Astrocyte (in vitro differentiated cells and primary cell): Measurements from ENCODE around the gene CCDC175. TPM values are rescaled to one million over a fixed set of nuclear protein-coding genes. Genes with fewer than 3 reads are reported as not detected.

Experiments
- DNase-seq: peaks from one replicate; pipeline ENCODE4 v3.0.0-alpha.2; 2010; ENCODE audit warnings: low read depth
- FAIRE-seq: peaks from 2 replicates; lab custom pipeline; 2011; peaks lifted over from hg19 to GRCh38; lab: Jason Lieb, UNC
- H2AFZ ChIP-seq: 2 replicates; pipeline ENCODE4 v1.6.0; 2012; ENCODE audit warnings: low read depth, low read length, inconsistent platforms
- H3K27ac ChIP-seq: 2 replicates; pipeline ENCODE4 v1.5.1; 2011; ENCODE audit warnings: low read depth, low read length, inconsistent platforms
- H3K27me3 ChIP-seq: 2 replicates; pipeline ENCODE4 v1.6.0; 2011; ENCODE audit warnings: low read length, inconsistent platforms; ENCODE audit not compliant: insufficient read depth
- H3K36me3 ChIP-seq: 2 replicates; pipeline ENCODE4 v1.5.1; 2011; ENCODE audit warnings: low read length, inconsistent platforms; ENCODE audit not compliant: insufficient read depth
- H3K4me1 ChIP-seq: 2 replicates; pipeline ENCODE4 v1.5.1; 2011; ENCODE audit warnings: low read length, inconsistent platforms; ENCODE audit not compliant: insufficient read depth
- H3K4me2 ChIP-seq: 2 replicates; pipeline ENCODE4 v1.6.0; 2012; ENCODE audit warnings: low read length, inconsistent platforms
- H3K4me3 ChIP-seq: 2 replicates; pipeline ENCODE4 v1.5.1; 2011; ENCODE audit warnings: low read depth, mild to moderate bottlenecking, low read length, inconsistent platforms; ENCODE audit not compliant: insufficient read depth
- H3K79me2 ChIP-seq: 2 replicates; pipeline ENCODE4 v1.6.0; 2012; ENCODE audit warnings: mild to moderate bottlenecking, low read length, inconsistent platforms; ENCODE audit not compliant: insufficient read depth
- H3K9ac ChIP-seq: 2 replicates; pipeline ENCODE4 v1.6.0; 2012; ENCODE audit warnings: mild to moderate bottlenecking, low read length, inconsistent platforms
- H3K9me3 ChIP-seq: 2 replicates; pipeline ENCODE4 v1.5.1; 2012; ENCODE audit warnings: low read depth, mild to moderate bottlenecking, low read length, inconsistent platforms; ENCODE audit not compliant: insufficient read depth
- H4K20me1 ChIP-seq: 2 replicates; pipeline ENCODE4 v1.6.0; 2012; ENCODE audit warnings: low read length, inconsistent platforms; ENCODE audit not compliant: insufficient read depth
- H3K27ac Mint-ChIP-seq: one replicate; pipeline ENCODE4 v1.8.0; 2021; ENCODE audit warnings: mild to moderate bottlenecking, mixed read lengths; ENCODE audit not compliant: unreplicated experiment
- H3K27me3 Mint-ChIP-seq: one replicate; pipeline ENCODE4 v1.8.0; 2021; ENCODE audit warnings: low read depth, mixed read lengths; ENCODE audit not compliant: unreplicated experiment
- H3K36me3 Mint-ChIP-seq: one replicate; pipeline ENCODE4 v1.8.0; 2021; ENCODE audit warnings: low read depth, mixed read lengths; ENCODE audit not compliant: unreplicated experiment
- H3K4me1 Mint-ChIP-seq: one replicate; pipeline ENCODE4 v1.8.0; 2021; ENCODE audit warnings: low read depth, mixed read lengths; ENCODE audit not compliant: unreplicated experiment
- H3K4me3 Mint-ChIP-seq: one replicate; pipeline ENCODE4 v1.8.0; 2021; ENCODE audit warnings: mild to moderate bottlenecking, moderate library complexity, mixed read lengths; ENCODE audit not compliant: unreplicated experiment
- H3K9me3 Mint-ChIP-seq: one replicate; pipeline ENCODE4 v1.8.0; 2021; ENCODE audit warnings: mild to moderate bottlenecking, mixed read lengths; ENCODE audit not compliant: unreplicated experiment
- CTCF ChIP-seq: IDR thresholded peaks from 2 replicates; pipeline ENCODE4 v1.5.1; 2011; ENCODE audit warnings: low read depth, mild to moderate bottlenecking, inconsistent platforms, low read length, moderate library complexity; ENCODE audit not compliant: insufficient read depth
- EZH2 ChIP-seq: IDR thresholded peaks from 2 replicates; pipeline ENCODE4 v1.6.1; 2012; ENCODE audit warnings: mild to moderate bottlenecking, low read length, inconsistent platforms; ENCODE audit not compliant: insufficient read depth
- total RNA-seq: library from RNA; stranded (reverse); gene quantifications from 2 replicates; pipeline ENCODE4 v1.2.1, GENCODE V29; 2021

CCDC175 gene
- total RNA-seq, 1 donor from 2014 or later: not detected

GRCh38 chr14:59464486-59465315 lies 111.9 kb downstream of the CCDC175 start:
- Histone ChIP-seq H3K4me3 (peak overlapping the region; percentile 50), H3K27me3 (no peaks in the 10 kb centered on the region), H3K27ac (no peak overlapping the region), H3K9ac (peak overlapping the region; percentile 55), H4K20me1 (peaks cover 17% of the 10 kb centered on the region), H3K9me3 (no peaks in the 10 kb centered on the region), H3K4me1 (peaks cover 17% of the 10 kb centered on the region), H3K36me3 (peaks cover 23% of the 10 kb centered on the region), H3K79me2 (no peaks in the 10 kb centered on the region), H3K4me2 (peak overlapping the region; percentile 88), H2AFZ (peak overlapping the region; percentile 76)
- no peak for FAIRE-seq
- peak overlapping the region; percentile 77 for H3K4me3 Mint-ChIP-seq
- H3K27ac Mint-ChIP-seq: peak overlapping the region; percentile 26
- H3K36me3 Mint-ChIP-seq: peaks cover 9% of the 10 kb centered on the region
- no peaks in the 10 kb centered on the region for H3K9me3 Mint-ChIP-seq
- DNase-seq: peak; percentile 62
- H3K4me1 Mint-ChIP-seq: peaks cover 2% of the 10 kb centered on the region
- TF ChIP-seq EZH2: no peak
- TF ChIP-seq CTCF: no peak
- H3K27me3 Mint-ChIP-seq: no peaks in the 10 kb centered on the region

- Mint-ChIP-seq H3K27ac (peak overlapping the region; percentile 84), H3K27me3 (no peaks in the 10 kb centered on the region), H3K4me1 (peaks cover 2% of the 10 kb centered on the region), H3K9me3 (no peaks in the 10 kb centered on the region), H3K36me3 (peaks cover 15% of the 10 kb centered on the region), H3K4me3 (peak overlapping the region; percentile 66)
- peak overlapping the region; percentile 88 for H3K4me2 ChIP-seq
- peak overlapping the region; percentile 55 for H3K9ac ChIP-seq
- H3K4me1 ChIP-seq: peaks cover 17% of the 10 kb centered on the region
- FAIRE-seq (no peak), DNase-seq (no peak)
- peaks cover 24% of the 10 kb centered on the region for H3K36me3 ChIP-seq
- H2AFZ ChIP-seq: peak overlapping the region; percentile 76
- H3K4me3 ChIP-seq: peak overlapping the region; percentile 50
- no peaks in the 10 kb centered on the region for H3K9me3 ChIP-seq
- no peaks in the 10 kb centered on the region for H3K27me3 ChIP-seq
- H3K27ac ChIP-seq: no peak overlapping the region
- no peaks in the 10 kb centered on the region for H3K79me2 ChIP-seq
- TF ChIP-seq EZH2: no peak
- TF ChIP-seq CTCF: no peak
- peaks cover 17% of the 10 kb centered on the region for H4K20me1 ChIP-seq
Observed at GRCh38 chr14:59463787-59464485, 112.7 kb downstream of the CCDC175 start.
